GM23338 (cell line): ENCODE measurements around the gene POU2AF3. TPM values are rescaled to one million over a fixed set of nuclear protein-coding genes. Genes with fewer than 3 reads are reported as not detected.

Experiments
- ATAC-seq: fragments of 200-7000 bp; cut with Tn5 transposase; 3 replicates; pipeline ENCODE4 v1.9.1; 2020
- DNase-seq: peaks from one replicate; pipeline ENCODE4 v3.0.0-alpha.2; 2015; ENCODE audit warnings: low spot score
- H2AFZ ChIP-seq: fragments of 200-600 bp; sonication (generic); 2 replicates; pipeline ENCODE4 v1.8.0; 2016; ENCODE audit warnings: antibody characterized with exemption, mild to moderate bottlenecking, moderate library complexity
- H3F3A ChIP-seq: fragments of 200-600 bp; sonication (generic); replicated peaks from 2 replicates; pipeline ENCODE4 v1.8.0; 2017; ENCODE audit warnings: antibody characterized with exemption, mixed run types, low read depth
- H3K27ac ChIP-seq: fragments of 200-600 bp; sonication (generic); 2 replicates; pipeline ENCODE4 v1.6.1; 2016; ENCODE audit warnings: low read depth
- H3K27me3 ChIP-seq: fragments of 200-600 bp; sonication (generic); 2 replicates; pipeline ENCODE4 v1.8.0; 2016; ENCODE audit warnings: mild to moderate bottlenecking, mixed run types, moderate library complexity; ENCODE audit not compliant: insufficient read depth
- H3K36me3 ChIP-seq: fragments of 200-600 bp; sonication (generic); 2 replicates; pipeline ENCODE4 v1.8.0; 2016; ENCODE audit warnings: mild to moderate bottlenecking; ENCODE audit not compliant: insufficient read depth
- H3K4me1 ChIP-seq: fragments of 200-600 bp; sonication (generic); 2 replicates; pipeline ENCODE4 v1.8.0; 2016; ENCODE audit warnings: mild to moderate bottlenecking, moderate library complexity; ENCODE audit not compliant: insufficient read depth
- H3K4me2 ChIP-seq: fragments of 200-600 bp; sonication (generic); 2 replicates; pipeline ENCODE4 v1.7.1; 2017; ENCODE audit warnings: mixed run types
- H3K4me3 ChIP-seq: fragments of 200-600 bp; sonication (generic); 2 replicates; pipeline ENCODE4 v1.6.1; 2016; ENCODE audit warnings: mixed run types
- H3K79me2 ChIP-seq: fragments of 200-600 bp; sonication (generic); replicated peaks from 2 replicates; pipeline ENCODE4 v1.8.0; 2017; ENCODE audit warnings: mild to moderate bottlenecking; ENCODE audit not compliant: insufficient read depth
- H3K9me2 ChIP-seq: fragments of 200-600 bp; sonication (generic); 2 replicates; pipeline ENCODE4 v1.8.0; 2017; ENCODE audit not compliant: insufficient read depth
- H4K20me1 ChIP-seq: fragments of 200-600 bp; sonication (generic); replicated peaks from 2 replicates; pipeline ENCODE4 v1.8.0; 2017; ENCODE audit warnings: mild to moderate bottlenecking; ENCODE audit not compliant: insufficient read depth
- H3K27ac Mint-ChIP-seq: 2 replicates; pipeline ENCODE4 v1.8.0; 2020; ENCODE audit warnings: inconsistent platforms, mild to moderate bottlenecking, moderate library complexity, mixed read lengths
- H3K27me3 Mint-ChIP-seq: 3 replicates; pipeline ENCODE4 v1.8.0; 2022; ENCODE audit warnings: low read depth, mild to moderate bottlenecking, moderate library complexity, mixed read lengths, inconsistent platforms; ENCODE audit not compliant: insufficient read depth, poor library complexity
- H3K36me3 Mint-ChIP-seq: 3 replicates; pipeline ENCODE4 v1.8.0; 2021; ENCODE audit warnings: low read depth, mild to moderate bottlenecking, inconsistent platforms, moderate library complexity, mixed read lengths
- H3K4me1 Mint-ChIP-seq: 3 replicates; pipeline ENCODE4 v1.8.0; 2020; ENCODE audit warnings: mild to moderate bottlenecking, inconsistent platforms, mixed read lengths
- H3K4me3 Mint-ChIP-seq: 3 replicates; pipeline ENCODE4 v1.8.0; 2021; ENCODE audit warnings: moderate library complexity, mild to moderate bottlenecking, inconsistent platforms, mixed read lengths
- H3K9me3 Mint-ChIP-seq: 3 replicates; pipeline ENCODE4 v1.8.0; 2020; ENCODE audit warnings: moderate library complexity, mild to moderate bottlenecking, inconsistent platforms, mixed read lengths
- CREB1 ChIP-seq: fragments of 250-450 bp; sonication (Bioruptor Pico); IDR thresholded peaks from 2 replicates; pipeline ENCODE4 v1.5.0; 2020; ENCODE audit warnings: low read depth, mild to moderate bottlenecking, moderate library complexity
- EZH2 ChIP-seq: fragments of 200-600 bp; sonication (generic); IDR thresholded peaks from one replicate; pipeline ENCODE4 v1.8.0; 2017; ENCODE audit warnings: antibody characterized with exemption, mild to moderate bottlenecking, low read depth; ENCODE audit not compliant: unreplicated experiment
- EZH2phosphoT487 ChIP-seq: fragments of 200-600 bp; sonication (generic); IDR thresholded peaks from one replicate; pipeline ENCODE4 v1.8.1; 2018; ENCODE audit warnings: antibody characterized with exemption; ENCODE audit not compliant: unreplicated experiment
- JUNB ChIP-seq: IDR thresholded peaks from one replicate; pipeline ENCODE4 v1.6.1; 2016; ENCODE audit warnings: antibody characterized with exemption; ENCODE audit not compliant: unreplicated experiment
- NANOG ChIP-seq: IDR thresholded peaks from 2 replicates; pipeline ENCODE4 v1.6.1; 2016; ENCODE audit warnings: antibody characterized with exemption, borderline replicate concordance
- POLR2AphosphoS5 ChIP-seq: IDR thresholded peaks from 2 replicates; pipeline ENCODE4 v1.6.1; 2016; ENCODE audit warnings: antibody characterized with exemption, low read depth
- STAT1 ChIP-seq: IDR thresholded peaks from one replicate; pipeline ENCODE4 v1.6.1; 2016; ENCODE audit warnings: antibody characterized with exemption; ENCODE audit not compliant: unreplicated experiment
- ZNF114 ChIP-seq: fragments of 250-450 bp; sonication (Bioruptor Pico); IDR thresholded peaks from 2 replicates; pipeline ENCODE4 v1.5.0; 2020; ENCODE audit warnings: mild to moderate bottlenecking, moderate library complexity
- ZNF331 ChIP-seq: fragments of 250-450 bp; sonication (Bioruptor Pico); IDR thresholded peaks from 2 replicates; pipeline ENCODE4 v1.5.0; 2020; ENCODE audit warnings: low read depth, mild to moderate bottlenecking, moderate library complexity
- polyA plus RNA-seq: library from polyadenylated mRNA; unstranded; fragments of >200 nt; fragmentation: Nextera tagmentation; extraction: Ambion mirVana; gene quantifications from 2 replicates; pipeline ENCODE4 v1.2.1, GENCODE V29; 2016
- total RNA-seq: library from RNA; depleted of rRNA; stranded (reverse); fragments of >200 nt; shearing (Covaris generic); gene quantifications from 2 replicates; pipeline ENCODE4 v1.2.3, GENCODE V29; 2014
- TF ChIP-seq, protein P1 (sequence below): IDR thresholded peaks from one replicate; pipeline ENCODE4 v1.6.1; 2018; ENCODE audit warnings: antibody characterized with exemption; ENCODE audit not compliant: unreplicated experiment
- TF ChIP-seq, protein P2 (sequence below): IDR thresholded peaks from 2 replicates; pipeline ENCODE4 v1.6.1; 2016; ENCODE audit warnings: antibody characterized with exemption
- TF ChIP-seq, protein P3 (sequence below), 2 experiments: fragments of 200-600 bp in 1 of 2; sonication (generic) in 1 of 2; conservative IDR thresholded peaks; 2 replicates each; pipeline versions ENCODE4 v1.5.1 to v1.6.1; 2016 to 2017; ENCODE audit warnings: antibody characterized with exemption in 2 of 2, low read depth in 2 of 2, mild to moderate bottlenecking in 2 of 2, moderate library complexity in 1 of 2
- TF ChIP-seq, protein P4 (sequence below): fragments of 250-450 bp; sonication (Bioruptor Pico); IDR thresholded peaks from 2 replicates; pipeline ENCODE4 v1.5.0; 2020; ENCODE audit warnings: mild to moderate bottlenecking, moderate library complexity

The POU2AF3 gene
- total and polyA plus RNA-seq, 2 experiments from 2014 or later = 2.7 to 3.4 TPM

DNA sequence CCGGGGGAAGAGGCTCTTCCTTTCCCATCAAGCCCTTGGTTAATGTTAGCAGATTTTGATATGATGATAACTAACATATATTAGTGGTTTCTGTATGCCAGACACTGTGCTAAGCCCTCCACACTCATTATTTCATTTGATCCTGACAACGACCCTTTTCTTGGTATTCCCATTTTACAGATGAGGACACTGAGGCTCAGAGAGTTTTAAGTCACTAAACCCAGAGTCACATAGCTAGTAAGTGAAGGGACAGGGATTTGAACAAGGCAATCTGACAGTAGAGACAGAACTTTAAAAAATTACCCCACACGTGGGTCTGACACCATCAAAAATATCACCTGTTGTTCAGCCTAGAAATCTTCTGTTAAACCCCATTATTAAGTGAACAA lies 58.3 kb downstream of the POU2AF3 start:
- no peak for DNase-seq
- H3K36me3 Mint-ChIP-seq = no peaks in the 10 kb centered on the region
- no peak overlapping the region for H3K4me2 ChIP-seq
- no peaks in the 10 kb centered on the region for H4K20me1 ChIP-seq
- no peak overlapping the region for H3K4me3 ChIP-seq
- H3K4me3 Mint-ChIP-seq = no peak overlapping the region
- H3K27ac Mint-ChIP-seq = no peak overlapping the region
- H3K79me2 ChIP-seq = no peaks in the 10 kb centered on the region
- peaks cover 4% of the 10 kb centered on the region for H3K27me3 Mint-ChIP-seq
- TF ChIP-seq, protein P1, sequence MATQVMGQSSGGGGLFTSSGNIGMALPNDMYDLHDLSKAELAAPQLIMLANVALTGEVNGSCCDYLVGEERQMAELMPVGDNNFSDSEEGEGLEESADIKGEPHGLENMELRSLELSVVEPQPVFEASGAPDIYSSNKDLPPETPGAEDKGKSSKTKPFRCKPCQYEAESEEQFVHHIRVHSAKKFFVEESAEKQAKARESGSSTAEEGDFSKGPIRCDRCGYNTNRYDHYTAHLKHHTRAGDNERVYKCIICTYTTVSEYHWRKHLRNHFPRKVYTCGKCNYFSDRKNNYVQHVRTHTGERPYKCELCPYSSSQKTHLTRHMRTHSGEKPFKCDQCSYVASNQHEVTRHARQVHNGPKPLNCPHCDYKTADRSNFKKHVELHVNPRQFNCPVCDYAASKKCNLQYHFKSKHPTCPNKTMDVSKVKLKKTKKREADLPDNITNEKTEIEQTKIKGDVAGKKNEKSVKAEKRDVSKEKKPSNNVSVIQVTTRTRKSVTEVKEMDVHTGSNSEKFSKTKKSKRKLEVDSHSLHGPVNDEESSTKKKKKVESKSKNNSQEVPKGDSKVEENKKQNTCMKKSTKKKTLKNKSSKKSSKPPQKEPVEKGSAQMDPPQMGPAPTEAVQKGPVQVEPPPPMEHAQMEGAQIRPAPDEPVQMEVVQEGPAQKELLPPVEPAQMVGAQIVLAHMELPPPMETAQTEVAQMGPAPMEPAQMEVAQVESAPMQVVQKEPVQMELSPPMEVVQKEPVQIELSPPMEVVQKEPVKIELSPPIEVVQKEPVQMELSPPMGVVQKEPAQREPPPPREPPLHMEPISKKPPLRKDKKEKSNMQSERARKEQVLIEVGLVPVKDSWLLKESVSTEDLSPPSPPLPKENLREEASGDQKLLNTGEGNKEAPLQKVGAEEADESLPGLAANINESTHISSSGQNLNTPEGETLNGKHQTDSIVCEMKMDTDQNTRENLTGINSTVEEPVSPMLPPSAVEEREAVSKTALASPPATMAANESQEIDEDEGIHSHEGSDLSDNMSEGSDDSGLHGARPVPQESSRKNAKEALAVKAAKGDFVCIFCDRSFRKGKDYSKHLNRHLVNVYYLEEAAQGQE = no peak
- TF ChIP-seq EZH2 (no peak), POLR2AphosphoS5 (no peak), EZH2phosphoT487 (no peak), ZNF114 (no peak), NANOG (no peak), CREB1 (CRISPR knock-in tag) (no peak), ZNF331 (CRISPR knock-in tag) (no peak), STAT1 (no peak), JUNB (no peak)
- TF ChIP-seq, protein P2, sequence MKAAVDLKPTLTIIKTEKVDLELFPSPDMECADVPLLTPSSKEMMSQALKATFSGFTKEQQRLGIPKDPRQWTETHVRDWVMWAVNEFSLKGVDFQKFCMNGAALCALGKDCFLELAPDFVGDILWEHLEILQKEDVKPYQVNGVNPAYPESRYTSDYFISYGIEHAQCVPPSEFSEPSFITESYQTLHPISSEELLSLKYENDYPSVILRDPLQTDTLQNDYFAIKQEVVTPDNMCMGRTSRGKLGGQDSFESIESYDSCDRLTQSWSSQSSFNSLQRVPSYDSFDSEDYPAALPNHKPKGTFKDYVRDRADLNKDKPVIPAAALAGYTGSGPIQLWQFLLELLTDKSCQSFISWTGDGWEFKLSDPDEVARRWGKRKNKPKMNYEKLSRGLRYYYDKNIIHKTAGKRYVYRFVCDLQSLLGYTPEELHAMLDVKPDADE = no peak
- TF ChIP-seq, protein P3, sequence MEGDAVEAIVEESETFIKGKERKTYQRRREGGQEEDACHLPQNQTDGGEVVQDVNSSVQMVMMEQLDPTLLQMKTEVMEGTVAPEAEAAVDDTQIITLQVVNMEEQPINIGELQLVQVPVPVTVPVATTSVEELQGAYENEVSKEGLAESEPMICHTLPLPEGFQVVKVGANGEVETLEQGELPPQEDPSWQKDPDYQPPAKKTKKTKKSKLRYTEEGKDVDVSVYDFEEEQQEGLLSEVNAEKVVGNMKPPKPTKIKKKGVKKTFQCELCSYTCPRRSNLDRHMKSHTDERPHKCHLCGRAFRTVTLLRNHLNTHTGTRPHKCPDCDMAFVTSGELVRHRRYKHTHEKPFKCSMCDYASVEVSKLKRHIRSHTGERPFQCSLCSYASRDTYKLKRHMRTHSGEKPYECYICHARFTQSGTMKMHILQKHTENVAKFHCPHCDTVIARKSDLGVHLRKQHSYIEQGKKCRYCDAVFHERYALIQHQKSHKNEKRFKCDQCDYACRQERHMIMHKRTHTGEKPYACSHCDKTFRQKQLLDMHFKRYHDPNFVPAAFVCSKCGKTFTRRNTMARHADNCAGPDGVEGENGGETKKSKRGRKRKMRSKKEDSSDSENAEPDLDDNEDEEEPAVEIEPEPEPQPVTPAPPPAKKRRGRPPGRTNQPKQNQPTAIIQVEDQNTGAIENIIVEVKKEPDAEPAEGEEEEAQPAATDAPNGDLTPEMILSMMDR (conservative IDR thresholded peaks at IDR 0.05; ENCODE audit: low read depth in 2 of 2) = no peak
- TF ChIP-seq, protein P4, sequence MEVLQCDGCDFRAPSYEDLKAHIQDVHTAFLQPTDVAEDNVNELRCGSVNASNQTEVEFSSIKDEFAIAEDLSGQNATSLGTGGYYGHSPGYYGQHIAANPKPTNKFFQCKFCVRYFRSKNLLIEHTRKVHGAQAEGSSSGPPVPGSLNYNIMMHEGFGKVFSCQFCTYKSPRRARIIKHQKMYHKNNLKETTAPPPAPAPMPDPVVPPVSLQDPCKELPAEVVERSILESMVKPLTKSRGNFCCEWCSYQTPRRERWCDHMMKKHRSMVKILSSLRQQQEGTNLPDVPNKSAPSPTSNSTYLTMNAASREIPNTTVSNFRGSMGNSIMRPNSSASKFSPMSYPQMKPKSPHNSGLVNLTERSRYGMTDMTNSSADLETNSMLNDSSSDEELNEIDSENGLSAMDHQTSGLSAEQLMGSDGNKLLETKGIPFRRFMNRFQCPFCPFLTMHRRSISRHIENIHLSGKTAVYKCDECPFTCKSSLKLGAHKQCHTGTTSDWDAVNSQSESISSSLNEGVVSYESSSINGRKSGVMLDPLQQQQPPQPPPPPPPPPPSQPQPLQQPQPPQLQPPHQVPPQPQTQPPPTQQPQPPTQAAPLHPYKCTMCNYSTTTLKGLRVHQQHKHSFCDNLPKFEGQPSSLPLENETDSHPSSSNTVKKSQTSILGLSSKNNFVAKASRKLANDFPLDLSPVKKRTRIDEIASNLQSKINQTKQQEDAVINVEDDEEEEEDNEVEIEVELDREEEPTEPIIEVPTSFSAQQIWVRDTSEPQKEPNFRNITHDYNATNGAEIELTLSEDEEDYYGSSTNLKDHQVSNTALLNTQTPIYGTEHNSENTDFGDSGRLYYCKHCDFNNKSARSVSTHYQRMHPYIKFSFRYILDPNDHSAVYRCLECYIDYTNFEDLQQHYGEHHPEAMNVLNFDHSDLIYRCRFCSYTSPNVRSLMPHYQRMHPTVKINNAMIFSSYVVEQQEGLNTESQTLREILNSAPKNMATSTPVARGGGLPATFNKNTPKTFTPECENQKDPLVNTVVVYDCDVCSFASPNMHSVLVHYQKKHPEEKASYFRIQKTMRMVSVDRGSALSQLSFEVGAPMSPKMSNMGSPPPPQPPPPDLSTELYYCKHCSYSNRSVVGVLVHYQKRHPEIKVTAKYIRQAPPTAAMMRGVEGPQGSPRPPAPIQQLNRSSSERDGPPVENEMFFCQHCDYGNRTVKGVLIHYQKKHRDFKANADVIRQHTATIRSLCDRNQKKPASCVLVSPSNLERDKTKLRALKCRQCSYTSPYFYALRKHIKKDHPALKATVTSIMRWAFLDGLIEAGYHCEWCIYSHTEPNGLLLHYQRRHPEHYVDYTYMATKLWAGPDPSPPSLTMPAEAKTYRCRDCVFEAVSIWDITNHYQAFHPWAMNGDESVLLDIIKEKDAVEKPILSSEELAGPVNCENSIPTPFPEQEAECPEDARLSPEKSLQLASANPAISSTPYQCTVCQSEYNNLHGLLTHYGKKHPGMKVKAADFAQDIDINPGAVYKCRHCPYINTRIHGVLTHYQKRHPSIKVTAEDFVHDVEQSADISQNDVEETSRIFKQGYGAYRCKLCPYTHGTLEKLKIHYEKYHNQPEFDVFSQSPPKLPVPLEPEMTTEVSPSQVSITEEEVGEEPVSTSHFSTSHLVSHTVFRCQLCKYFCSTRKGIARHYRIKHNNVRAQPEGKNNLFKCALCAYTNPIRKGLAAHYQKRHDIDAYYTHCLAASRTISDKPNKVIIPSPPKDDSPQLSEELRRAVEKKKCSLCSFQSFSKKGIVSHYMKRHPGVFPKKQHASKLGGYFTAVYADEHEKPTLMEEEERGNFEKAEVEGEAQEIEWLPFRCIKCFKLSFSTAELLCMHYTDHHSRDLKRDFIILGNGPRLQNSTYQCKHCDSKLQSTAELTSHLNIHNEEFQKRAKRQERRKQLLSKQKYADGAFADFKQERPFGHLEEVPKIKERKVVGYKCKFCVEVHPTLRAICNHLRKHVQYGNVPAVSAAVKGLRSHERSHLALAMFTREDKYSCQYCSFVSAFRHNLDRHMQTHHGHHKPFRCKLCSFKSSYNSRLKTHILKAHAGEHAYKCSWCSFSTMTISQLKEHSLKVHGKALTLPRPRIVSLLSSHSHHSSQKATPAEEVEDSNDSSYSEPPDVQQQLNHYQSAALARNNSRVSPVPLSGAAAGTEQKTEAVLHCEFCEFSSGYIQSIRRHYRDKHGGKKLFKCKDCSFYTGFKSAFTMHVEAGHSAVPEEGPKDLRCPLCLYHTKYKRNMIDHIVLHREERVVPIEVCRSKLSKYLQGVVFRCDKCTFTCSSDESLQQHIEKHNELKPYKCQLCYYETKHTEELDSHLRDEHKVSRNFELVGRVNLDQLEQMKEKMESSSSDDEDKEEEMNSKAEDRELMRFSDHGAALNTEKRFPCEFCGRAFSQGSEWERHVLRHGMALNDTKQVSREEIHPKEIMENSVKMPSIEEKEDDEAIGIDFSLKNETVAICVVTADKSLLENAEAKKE = no peak
- no peak overlapping the region for H3K27ac ChIP-seq
- ATAC-seq = no peak
- no peaks in the 10 kb centered on the region for H3K4me1 ChIP-seq
- H3K27me3 ChIP-seq = no peaks in the 10 kb centered on the region
- H3K9me2 ChIP-seq = no peaks in the 10 kb centered on the region
- no peaks in the 10 kb centered on the region for H3K36me3 ChIP-seq
- H3F3A ChIP-seq = no peaks in the 10 kb centered on the region
- H3K4me1 Mint-ChIP-seq = no peaks in the 10 kb centered on the region
- H2AFZ ChIP-seq = no peak overlapping the region
- H3K9me3 Mint-ChIP-seq = no peaks in the 10 kb centered on the region; the same call in 2 of the 3 replicates
